Measurements from ENCODE around the gene GALNT16.
"Not testable (repeated sequence)": the region's sequence is repeated elsewhere in the genome, so short reads cannot be mapped to it uniquely, and the experiment has no call there.

GALNT16 gene

GRCh38 chr14:69372146-69372545, 112.2 kb downstream of the GALNT16 start:
- FAIRE-seq, result no peak

GRCh38 chr14:69373104-69373503, 113.1 kb downstream of the GALNT16 start:
- FAIRE-seq, result no peak

GRCh38 chr14:69374235-69374634, 114.3 kb downstream of the GALNT16 start:
- FAIRE-seq, result no peak

GRCh38 chr14:69375182-69375581, 115.2 kb downstream of the GALNT16 start:
- FAIRE-seq, result no peak

GRCh38 chr14:69375722-69376121, 115.8 kb downstream of the GALNT16 start:
- FAIRE-seq, result no peak

- no peak for FAIRE-seq
These were observed 116.5 kb downstream of the GALNT16 start for GRCh38 chr14:69376439-69376838.

- no peak for FAIRE-seq
These were observed 118.3 kb downstream of the GALNT16 start for GRCh38 chr14:69378274-69378673.

- FAIRE-seq, result no peak
These were observed 127.4 kb downstream of the GALNT16 start for GRCh38 chr14:69387311-69387710.

GRCh38 chr14:69391400-69391799, 131.4 kb downstream of the GALNT16 start:
- not testable (repeated sequence) for FAIRE-seq

GRCh38 chr14:69392481-69392880, 132.5 kb downstream of the GALNT16 start:
- no peak for FAIRE-seq

GRCh38 chr14:69395929-69396328, 136.0 kb downstream of the GALNT16 start:
- no peak for FAIRE-seq

- peak; percentile 94 for FAIRE-seq
These were observed 138.3 kb downstream of the GALNT16 start, which contains the start of the genes ERH and SLC39A9 for GRCh38 chr14:69398053-69398817. ERH (minus strand) TSS chr14:69398299; CDS start chr14:69398233, 66 bp downstream. SLC39A9 (plus strand) TSS chr14:69398692; CDS start chr14:69399370, 678 bp downstream.

GRCh38 chr14:69398818-69399210, 138.9 kb downstream of the GALNT16 start:
- FAIRE-seq, result no peak

- no peak for FAIRE-seq
These were observed 139.8 kb downstream of the GALNT16 start for GRCh38 chr14:69399750-69400149.

- no peak for FAIRE-seq
These were observed 140.2 kb downstream of the GALNT16 start for GRCh38 chr14:69400154-69400553.

- FAIRE-seq, result no peak
These were observed 141.9 kb downstream of the GALNT16 start for GRCh38 chr14:69401841-69402240.

GRCh38 chr14:69404478-69404877, 144.5 kb downstream of the GALNT16 start:
- FAIRE-seq, result no peak

- FAIRE-seq, result no peak
These were observed 144.9 kb downstream of the GALNT16 start for GRCh38 chr14:69404883-69405282.

GRCh38 chr14:69405762-69406161, 145.8 kb downstream of the GALNT16 start:
- no peak for FAIRE-seq

Data from G401.6 (cell line).